Activated naive CD4-positive, alpha-beta T cell treated with anti-CD3 and anti-CD28 coated beads, Interleukin-2, amount 50 U/mL, for 72 hours (primary cell): ENCODE data around the gene PGAM2. TPM values are rescaled to one million over a fixed set of nuclear protein-coding genes. Genes with fewer than 3 reads are reported as not detected.

ENCODE experiments used
- ATAC-seq, 2 donors: fragments of 150-1000 bp; cut with Tn5 transposase; 2 replicates each; pipeline ENCODE4 v1.10.0; 2021; ENCODE audit warnings: mild to moderate bottlenecking in 2 of 2, moderate library complexity in 2 of 2
- DNase-seq, 2 donors: peaks; one replicate each; pipeline ENCODE4 v3.0.0; 2021 to 2022; ENCODE audit warnings: low spot score in 2 of 2
- H3K27ac Mint-ChIP-seq, 2 donors: one replicate each; pipeline ENCODE4 v1.8.0; 2022; ENCODE audit warnings: mild to moderate bottlenecking in 2 of 2, mixed read lengths in 2 of 2
- H3K36me3 Mint-ChIP-seq, 2 donors: one replicate each; pipeline ENCODE4 v1.8.0; 2022; ENCODE audit warnings: mixed read lengths in 2 of 2
- H3K9me3 Mint-ChIP-seq, 2 donors: one replicate each; pipeline ENCODE4 v1.8.0; 2022; ENCODE audit warnings: mixed read lengths in 2 of 2
- total RNA-seq, 2 donors: library from RNA; stranded (reverse); gene quantifications; one replicate each; pipeline ENCODE4 v1.2.3, GENCODE V29; 2022

The PGAM2 gene
- total RNA-seq, 2 donors from 2014 or later, result 0.64 to 1.0 TPM

DNA sequence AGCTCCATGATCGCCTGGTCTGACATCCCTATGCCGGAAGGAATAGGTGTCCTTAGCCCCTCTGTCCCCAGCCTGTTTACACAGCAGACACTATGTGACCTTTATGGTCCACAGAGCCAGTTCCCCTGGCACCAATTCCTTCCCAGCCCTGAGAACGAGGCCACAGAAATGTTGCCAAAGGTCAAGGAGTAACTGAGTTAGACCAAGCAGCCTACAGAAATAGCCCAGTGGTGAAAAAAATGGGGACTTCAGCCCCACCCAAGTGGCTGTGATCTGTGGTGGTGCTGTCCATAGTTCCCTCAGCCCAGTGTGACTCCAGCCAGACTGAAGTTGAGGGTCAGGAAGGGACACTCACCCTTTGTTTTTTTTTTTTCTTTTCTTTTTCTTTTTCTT is 2.5 kb downstream of the PGAM2 start:
- ATAC-seq (no peak), DNase-seq (no peak)
- no peaks in the 10 kb centered on the region for H3K9me3 Mint-ChIP-seq
- H3K27ac Mint-ChIP-seq, result peak overlapping the region in 1 of 2 donors; percentile 48
- peaks cover 0 to 13% of the 10 kb centered on the region in 2 donors for H3K36me3 Mint-ChIP-seq

DNA sequence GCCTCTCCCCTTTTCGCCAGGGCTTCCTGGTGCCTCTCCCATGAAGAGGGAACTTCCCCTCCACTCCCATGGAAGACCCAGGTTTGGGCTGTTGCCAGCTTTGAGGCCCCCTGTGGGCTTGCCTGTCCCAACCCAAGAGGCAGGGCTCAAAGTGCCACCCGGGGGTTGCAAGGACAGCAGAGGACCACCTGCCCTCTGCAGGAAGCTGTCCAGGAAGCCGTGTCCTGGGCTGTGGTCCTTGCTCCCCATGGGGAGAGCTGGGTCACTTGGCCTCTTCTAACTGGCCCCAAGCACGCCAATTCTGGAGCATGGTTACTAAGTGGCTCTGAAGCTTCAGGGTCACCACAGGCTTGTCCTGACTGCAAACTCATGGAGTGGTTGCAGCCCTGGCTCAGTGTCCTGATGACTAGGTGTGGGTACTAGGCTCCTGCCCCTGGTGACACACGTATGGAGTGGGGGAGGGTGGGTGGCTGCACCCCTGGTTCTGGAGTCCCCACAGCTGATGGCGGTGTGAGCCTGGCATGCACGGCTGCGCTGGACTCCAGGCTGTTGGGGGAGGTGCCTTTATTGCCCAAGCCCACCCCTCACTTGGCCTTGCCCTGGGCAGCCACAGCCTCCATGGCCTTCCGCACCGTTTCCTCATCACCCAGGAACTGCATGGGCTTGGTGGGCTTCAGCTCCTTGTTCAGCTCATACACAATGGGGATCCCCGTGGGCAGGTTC is 3.0 kb downstream of the PGAM2 start:
- DNase-seq, result peak in 1 of 2 donors; percentile 55
- H3K36me3 Mint-ChIP-seq, result peaks cover 0 to 13% of the 10 kb centered on the region in 2 donors
- no peak for ATAC-seq
- H3K9me3 Mint-ChIP-seq, result no peaks in the 10 kb centered on the region
- H3K27ac Mint-ChIP-seq, result no peak overlapping the region

DNA sequence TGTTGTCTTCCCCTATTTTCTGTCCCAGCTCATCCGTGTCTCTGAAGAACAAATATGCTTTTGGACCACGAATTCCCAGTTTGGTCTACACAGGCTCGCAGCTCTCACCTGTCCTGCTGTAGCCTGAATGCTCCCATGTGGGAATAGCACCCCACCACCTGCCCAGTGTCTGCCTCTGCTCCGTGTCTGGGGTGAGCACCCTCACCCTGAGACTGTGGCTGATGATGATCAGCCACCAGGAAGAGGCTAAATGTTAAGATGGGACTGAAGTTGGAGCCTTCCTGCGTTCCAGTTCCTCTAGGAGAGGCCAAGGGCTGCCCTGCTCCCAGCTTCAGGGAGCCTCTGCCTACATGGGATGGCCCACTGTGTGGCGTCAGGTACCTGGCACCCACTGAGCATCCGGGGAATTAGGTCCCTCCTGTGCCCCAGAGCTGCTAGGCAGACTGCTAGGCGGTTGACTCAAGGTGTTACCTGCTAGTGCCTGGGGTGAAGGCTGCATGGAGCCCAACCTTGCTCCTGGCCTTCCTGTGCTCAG is 3.7 kb downstream of the PGAM2 start:
- DNase-seq (peak in 1 of 2 donors; percentile 51), ATAC-seq (no peak)
- Mint-ChIP-seq H3K36me3 (peaks cover 0 to 13% of the 10 kb centered on the region in 2 donors), H3K9me3 (no peaks in the 10 kb centered on the region), H3K27ac (peak overlapping the region in 1 of 2 donors; percentile 25)

DNA sequence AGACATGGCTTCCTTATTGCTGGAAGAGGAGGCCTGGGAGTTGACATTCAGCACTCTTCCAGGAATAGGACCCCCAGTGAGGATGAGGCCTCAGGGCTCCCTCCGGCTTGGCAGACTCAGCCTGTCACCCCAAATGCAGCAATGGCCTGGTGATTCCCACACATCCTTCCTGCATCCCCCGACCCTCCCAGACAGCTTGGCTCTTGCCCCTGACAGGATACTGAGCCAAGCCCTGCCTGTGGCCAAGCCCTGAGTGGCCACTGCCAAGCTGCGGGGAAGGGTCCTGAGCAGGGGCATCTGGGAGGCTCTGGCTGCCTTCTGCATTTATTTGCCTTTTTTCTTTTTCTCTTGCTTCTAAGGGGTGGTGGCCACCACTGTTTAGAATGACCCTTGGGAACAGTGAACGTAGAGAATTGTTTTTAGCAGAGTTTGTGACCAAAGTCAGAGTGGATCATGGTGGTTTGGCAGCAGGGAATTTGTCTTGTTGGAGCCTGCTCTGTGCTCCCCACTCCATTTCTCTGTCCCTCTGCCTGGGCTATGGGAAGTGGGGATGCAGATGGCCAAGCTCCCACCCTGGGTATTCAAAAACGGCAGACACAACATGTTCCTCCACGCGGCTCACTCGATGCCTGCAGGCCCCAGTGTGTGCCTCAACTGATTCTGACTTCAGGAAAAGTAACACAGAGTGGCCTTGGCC is 4.3 kb downstream of the PGAM2 start:
- Mint-ChIP-seq H3K27ac (peak overlapping the region in 1 of 2 donors; percentile 25), H3K36me3 (peaks cover 3 to 13% of the 10 kb centered on the region in 2 donors), H3K9me3 (no peaks in the 10 kb centered on the region)
- ATAC-seq (no peak), DNase-seq (peak in 1 of 2 donors; percentile 34)

DNA sequence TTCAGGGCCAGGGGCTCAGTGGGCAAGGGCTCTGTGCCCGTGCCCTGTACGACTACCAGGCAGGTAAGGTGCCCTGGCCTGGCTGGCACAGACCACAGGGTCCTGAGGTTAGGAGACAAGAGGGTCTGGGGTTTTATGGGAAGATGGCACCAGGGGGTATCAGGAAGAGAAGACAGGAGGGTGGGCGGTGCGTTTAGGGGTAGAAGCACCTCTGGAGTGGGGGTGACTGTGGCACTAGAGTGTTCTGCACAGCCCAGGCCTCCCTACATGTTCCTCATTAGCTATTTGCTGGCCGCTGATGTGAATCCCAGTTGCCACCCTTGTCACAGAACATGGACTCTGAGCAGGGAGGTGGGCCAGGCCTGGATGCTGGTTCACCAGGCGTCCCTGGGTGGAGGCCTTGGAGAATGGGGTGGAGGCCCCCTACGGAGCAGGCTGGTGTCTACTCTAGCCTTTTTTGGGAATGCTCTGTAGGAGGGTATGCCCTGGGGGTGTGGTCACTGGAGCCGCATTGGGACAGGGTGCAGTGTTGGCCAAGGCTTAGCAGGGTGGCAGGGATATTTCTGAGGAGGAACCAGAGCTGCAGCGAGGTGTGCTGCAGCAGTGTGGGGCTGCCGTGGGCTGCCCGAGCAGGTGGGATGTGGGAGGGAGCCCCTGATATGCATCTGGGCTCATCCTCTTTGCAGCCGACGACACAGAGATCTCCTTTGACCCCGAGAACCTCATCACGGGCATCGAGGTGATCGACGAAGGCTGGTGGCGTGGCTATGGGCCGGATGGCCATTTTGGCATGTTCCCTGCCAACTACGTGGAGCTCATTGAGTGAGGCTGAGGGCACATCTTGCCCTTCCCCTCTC is 5.0 kb downstream of the PGAM2 start:
- ATAC-seq (no peak), DNase-seq (peak in 1 of 2 donors; percentile 53)
- Mint-ChIP-seq H3K9me3 (no peaks in the 10 kb centered on the region), H3K36me3 (peaks cover 4 to 13% of the 10 kb centered on the region in 2 donors), H3K27ac (peak overlapping the region in 1 of 2 donors; percentile 87)

DNA sequence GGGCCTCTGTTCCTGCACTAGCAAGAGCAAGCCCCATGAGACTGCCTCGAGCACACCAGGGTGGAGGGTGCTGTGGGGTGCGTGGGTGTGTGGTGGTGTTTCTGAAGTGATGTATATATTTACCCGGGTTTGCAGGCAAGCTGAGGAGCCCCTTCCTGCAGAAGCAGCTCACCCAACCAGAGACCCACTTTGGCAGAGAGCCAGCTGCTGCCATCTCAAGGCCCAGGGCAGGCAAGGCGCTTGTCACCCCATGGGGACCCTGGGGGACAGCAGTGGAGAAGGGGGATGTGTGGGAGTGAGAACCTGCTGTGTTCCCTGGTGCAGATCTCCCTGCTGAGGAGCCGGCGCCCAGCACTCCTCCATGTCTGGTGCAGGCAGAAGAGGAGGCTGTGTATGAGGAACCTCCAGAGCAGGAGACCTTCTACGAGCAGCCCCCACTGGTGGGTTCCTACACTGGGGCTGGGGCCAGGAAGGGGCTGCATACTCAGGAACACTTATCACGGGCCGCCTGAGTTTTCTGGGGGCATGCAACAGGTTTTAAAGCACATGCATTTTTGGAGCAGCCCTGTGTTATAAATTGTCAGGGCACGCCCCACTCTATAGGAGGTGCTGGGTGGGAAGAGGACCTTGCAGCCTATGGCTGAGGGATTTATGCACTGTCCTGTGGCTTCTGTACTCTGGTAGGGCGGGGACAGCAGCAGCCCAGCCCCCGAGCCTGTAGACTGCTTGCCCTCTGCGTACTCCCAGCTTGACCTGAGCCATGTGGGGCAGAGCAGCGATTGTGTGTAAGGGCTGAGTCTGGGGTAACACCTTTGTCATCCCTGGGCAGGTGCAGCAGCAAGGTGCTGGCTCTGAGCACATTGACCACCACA is 5.9 kb downstream of the PGAM2 start:
- peak overlapping the region in 1 of 2 donors; percentile 87 for H3K27ac Mint-ChIP-seq
- DNase-seq (peak in 1 of 2 donors; percentile 44), ATAC-seq (no peak)
- H3K36me3 Mint-ChIP-seq, result peaks cover 4 to 18% of the 10 kb centered on the region in 2 donors
- H3K9me3 Mint-ChIP-seq, result no peaks in the 10 kb centered on the region

DNA sequence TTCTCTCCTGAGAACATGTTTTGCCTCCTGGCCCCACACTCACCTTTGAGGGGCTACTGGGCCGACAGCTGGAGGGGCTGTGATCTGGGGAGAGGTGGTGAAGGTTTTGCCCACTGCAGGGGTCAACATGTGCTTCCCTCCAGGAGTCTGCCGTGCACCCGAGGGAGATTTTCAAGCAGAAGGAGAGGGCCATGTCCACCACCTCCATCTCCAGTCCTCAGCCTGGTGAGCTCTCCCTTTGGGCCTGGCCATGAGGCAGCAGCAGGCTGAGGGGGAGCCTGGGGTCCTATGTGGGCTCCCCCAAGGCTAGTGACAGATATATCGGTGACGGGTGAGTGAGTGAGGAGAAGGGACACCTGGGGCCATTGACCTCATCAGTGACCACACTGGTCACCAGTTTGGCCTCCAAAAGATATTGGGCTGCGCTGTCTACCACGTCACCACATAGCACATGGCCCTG is 6.6 kb downstream of the PGAM2 start:
- no peaks in the 10 kb centered on the region for H3K9me3 Mint-ChIP-seq
- ATAC-seq (no peak), DNase-seq (no peak)
- H3K36me3 Mint-ChIP-seq, result peaks cover 4 to 19% of the 10 kb centered on the region in 2 donors
- peak overlapping the region; percentile 59 to 65 for H3K27ac Mint-ChIP-seq

DNA sequence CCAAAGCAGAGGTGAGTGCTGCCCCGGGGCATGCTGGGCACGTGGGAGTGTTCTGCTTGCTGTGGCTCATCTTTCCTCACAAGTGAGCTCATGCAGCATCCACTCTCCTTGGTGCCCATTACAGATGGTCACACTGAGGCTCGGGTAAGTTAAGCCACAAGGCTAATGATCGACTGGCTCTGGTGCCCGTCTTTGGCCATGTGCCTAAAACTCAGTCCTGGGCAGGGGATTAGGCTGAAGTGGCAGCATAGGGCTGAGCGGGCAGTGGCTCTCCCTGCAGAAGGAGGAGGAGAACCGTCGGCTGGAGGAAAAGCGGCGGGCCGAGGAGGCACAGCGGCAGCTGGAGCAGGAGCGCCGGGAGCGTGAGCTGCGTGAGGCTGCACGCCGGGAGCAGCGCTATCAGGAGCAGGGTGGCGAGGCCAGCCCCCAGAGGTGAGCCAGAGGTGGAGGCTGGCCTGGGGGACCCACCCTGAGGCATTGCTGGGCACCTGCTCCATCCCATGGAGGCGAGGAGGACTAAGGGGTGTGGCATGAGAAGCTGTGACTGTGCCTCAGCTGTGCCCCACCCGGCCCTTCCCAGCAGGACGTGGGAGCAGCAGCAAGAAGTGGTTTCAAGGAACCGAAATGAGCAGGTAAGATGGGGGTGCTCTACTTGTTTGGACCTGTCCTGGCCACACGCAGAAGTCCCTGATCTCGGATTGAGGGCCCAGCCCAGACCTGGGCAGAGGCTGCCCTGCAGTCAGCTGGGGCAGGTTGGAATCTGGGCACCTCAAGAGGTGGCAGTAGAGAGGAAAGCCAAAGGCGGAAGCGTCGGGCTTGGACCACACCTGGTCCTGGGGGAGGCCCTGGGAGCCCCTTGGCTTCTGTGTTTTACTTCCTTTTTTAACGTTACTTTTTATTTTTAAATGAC is 7.3 kb downstream of the PGAM2 start:
- no peak for ATAC-seq
- no peaks in the 10 kb centered on the region for H3K9me3 Mint-ChIP-seq
- H3K27ac Mint-ChIP-seq, result peak overlapping the region; percentile 59 to 65
- peak in 1 of 2 donors; percentile 30 for DNase-seq
- H3K36me3 Mint-ChIP-seq, result peaks cover 4 to 19% of the 10 kb centered on the region in 2 donors

DNA sequence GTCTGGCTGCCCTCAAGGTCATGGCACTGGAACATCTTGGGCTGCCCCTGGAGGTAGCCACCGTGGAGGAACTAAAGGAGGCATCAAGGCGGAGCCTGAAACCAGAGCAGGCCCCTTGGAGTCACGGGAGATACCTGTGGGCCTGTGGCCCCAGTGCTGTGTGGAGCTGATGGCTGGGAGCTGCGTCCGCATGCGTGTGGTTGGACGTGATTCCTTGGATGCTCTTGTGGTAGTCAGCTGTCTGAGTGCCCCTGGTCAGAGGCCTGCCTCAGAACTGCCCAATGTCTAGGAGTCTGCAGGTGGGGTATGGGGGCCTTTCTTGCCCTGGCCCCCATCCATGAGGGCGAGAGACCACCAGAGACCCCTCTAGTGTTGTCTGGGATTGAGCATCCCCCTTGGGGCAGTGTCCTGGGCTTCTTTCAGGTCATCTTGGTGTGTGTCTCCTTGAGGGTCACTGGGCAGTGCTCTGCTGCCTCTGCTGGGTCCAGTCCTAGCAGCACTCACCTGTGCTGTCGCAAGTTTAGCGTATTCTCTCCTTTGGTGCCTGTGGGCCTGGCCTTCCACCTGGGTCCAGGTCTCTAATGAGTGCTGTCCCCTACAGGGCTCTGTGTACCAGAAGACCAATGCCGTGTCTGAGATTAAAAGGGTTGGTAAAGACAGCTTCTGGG is 8.1 kb downstream of the PGAM2 start:
- DNase-seq (peak in 1 of 2 donors; percentile 50), ATAC-seq (no peak)
- Mint-ChIP-seq H3K27ac (peak overlapping the region in 1 of 2 donors; percentile 55), H3K9me3 (no peaks in the 10 kb centered on the region), H3K36me3 (peaks cover 4 to 24% of the 10 kb centered on the region in 2 donors)

DNA sequence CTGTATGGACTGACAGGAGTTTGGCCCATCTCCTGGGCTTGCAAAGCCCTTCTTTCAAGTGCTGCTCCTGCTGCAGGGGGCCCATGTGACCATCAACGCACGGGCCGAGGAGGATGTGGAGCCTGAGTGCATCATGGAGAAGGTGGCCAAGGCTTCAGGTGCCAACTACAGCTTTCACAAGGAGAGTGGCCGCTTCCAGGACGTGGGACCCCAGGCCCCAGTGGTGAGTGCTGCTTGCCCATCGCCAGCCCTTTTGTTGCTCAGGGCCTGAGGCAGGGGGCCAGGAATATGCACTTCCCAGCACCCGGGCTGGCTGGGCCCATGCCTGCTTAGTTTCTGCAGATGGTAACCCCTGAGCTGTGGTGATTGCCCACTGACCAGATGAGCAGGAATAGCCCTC is 8.7 kb downstream of the PGAM2 start:
- no peak overlapping the region for H3K27ac Mint-ChIP-seq
- H3K9me3 Mint-ChIP-seq, result no peaks in the 10 kb centered on the region
- H3K36me3 Mint-ChIP-seq, result peaks cover 4 to 24% of the 10 kb centered on the region in 2 donors
- DNase-seq (peak in 1 of 2 donors; percentile 48), ATAC-seq (no peak)

DNA sequence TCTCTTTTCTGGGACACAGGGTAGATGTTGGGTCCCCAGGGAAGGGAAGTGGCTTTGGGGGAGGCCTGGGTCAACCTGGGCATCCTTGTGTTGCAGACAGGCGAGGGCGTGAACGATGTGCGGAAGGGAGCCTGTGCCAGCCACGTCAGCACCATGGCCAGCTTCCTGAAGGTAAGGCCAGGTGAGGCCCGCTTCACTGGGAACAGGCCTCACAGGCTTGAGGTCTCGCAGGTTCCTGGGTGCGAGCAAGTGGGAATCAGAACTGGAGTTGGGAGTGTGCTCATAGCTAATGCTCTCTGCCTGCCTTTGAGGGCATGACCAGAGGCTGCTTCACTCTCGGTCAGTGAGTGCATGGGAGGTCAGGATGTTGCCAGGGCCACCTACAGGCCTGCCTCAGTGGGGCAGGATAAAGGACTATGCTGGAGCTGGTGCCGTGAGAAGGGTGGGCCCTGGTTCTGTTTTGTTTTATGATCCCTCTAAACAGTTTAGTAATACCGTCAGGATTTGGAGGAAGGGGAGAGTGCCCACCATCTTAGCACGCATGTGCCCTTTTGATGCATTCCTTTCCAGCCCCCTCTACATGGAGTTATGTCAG is 12.5 kb downstream of the PGAM2 start:
- no peak for DNase-seq
- Mint-ChIP-seq H3K9me3 (no peaks in the 10 kb centered on the region), H3K27ac (peak overlapping the region in 1 of 2 donors; percentile 74), H3K36me3 (peaks cover 13 to 17% of the 10 kb centered on the region in 2 donors)
- no peak for ATAC-seq

DNA sequence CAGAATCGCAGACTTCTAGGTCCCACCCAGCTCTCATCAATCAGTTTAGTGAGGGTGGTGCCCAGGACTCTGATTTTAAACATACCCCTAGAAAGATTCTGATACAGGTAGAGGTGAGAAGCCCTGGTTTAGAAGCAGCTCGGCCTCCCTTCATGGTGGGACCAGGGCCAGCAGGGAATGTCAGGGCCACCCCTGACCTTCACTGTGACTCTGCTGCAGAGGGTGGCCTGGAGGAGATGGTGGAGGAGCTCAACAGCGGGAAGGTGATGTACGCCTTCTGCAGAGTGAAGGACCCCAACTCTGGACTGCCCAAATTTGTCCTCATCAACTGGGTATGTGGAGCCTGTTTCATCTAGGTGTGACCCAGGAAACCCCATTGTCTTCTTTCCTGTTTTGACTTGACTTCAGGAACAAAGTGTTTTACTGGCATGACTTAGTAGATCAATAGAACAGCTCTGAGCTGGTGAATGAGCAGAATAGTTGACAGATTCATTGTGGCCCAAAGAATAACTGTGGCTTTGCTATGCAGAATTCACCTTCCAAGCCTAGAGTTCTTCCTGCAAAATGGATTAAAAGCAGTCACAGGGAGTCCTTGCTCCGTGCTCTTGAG is 13.7 kb downstream of the PGAM2 start:
- ATAC-seq (peak; percentile 20 to 68), DNase-seq (peak in 1 of 2 donors; percentile 28)
- Mint-ChIP-seq H3K27ac (peak overlapping the region; percentile 57 to 88), H3K36me3 (peaks cover 22 to 26% of the 10 kb centered on the region in 2 donors), H3K9me3 (no peaks in the 10 kb centered on the region)

DNA sequence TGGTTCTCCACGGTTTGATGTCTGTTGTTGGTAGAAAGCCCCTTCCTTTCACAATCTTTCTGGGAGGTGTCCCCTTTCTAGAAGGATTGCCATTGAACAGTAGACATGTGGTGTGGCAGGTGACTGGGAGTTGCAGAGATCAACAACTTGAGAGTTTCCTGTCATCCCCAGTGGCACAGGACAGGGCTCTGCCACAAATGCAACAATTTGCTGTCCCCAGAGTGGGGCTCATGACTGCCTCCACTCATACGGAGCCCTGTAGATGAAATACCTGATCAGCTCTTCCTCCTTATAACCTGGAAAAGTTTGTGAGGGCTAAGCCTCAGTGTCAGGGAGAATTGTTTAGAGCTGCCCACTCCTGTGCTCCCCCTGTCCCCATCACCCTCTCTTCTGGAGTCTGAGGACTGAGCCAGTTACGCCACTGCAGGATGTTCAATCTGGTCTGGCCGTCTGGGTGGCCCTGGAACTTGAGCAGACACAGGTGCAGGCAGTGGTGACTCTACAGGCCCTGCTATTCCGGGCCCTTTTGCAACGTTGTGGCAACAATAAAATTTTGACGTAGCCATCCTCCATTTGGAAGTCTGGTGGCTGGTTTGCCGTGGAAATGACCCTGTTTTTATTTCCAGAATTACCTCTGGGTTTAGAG is 14.3 kb downstream of the PGAM2 start:
- DNase-seq (peak in 1 of 2 donors; percentile 9), ATAC-seq (no peak)
- Mint-ChIP-seq H3K36me3 (peaks cover 26 to 33% of the 10 kb centered on the region in 2 donors), H3K27ac (peak overlapping the region; percentile 57 to 82), H3K9me3 (no peaks in the 10 kb centered on the region)
